ENCODE data around the gene NARS2. TPM values are rescaled to one million over a fixed set of nuclear protein-coding genes. Genes with fewer than 3 reads are reported as not detected.
A peak's percentile ranks its signal among the peaks of the same experiment; 100 is the strongest.

Gene NARS2
- total RNA-seq, 2 donors from 2014 or later: 14.3 to 21.1 TPM

DNA sequence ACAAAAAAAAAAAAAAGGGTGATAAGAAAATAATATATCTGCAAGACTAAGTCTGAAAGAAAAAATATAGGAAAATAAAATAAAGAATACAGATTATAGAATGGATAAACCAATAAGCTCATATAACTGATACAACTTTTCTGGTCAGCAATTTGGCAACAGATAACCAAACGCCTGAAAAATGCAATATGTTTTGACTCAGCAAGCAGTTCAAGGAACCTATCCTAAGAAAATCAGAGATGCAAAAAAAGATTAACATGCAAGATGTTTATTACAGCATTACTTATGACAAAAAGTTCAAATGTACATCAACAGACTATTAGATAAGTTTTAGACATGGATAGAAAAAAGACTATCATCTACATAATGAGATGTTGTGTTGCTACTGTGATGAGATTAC, 129.9 kb downstream of the NARS2 start:
- Mint-ChIP-seq H3K27ac (no peak overlapping the region), H3K9me3 (no peaks in the 10 kb centered on the region), H3K27me3 (no peaks in the 10 kb centered on the region), H3K4me1 (no peaks in the 10 kb centered on the region), H3K4me3 (no peak overlapping the region), H3K36me3 (ENCODE audit: low read depth) (peaks cover 33% of the 10 kb centered on the region)
- no peak for ATAC-seq (replicated peaks)

DNA sequence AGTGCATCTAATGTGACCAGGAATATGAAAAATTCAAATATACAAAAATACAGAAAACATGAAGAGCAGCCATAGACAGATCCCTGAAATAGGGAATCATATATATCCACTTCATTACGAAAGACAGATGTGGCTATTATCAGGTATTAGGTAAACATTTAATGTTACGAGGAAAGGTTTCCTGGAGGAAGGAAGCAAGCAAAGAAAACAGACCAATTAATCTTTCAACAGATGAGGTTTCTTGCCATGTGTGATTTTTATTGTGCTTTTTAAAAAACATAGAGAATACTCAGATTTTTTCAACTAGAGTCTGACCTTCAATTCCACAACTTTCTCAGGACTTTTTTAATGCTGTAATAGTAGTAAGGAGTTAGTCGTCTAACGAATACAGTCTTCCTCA, 132.7 kb downstream of the NARS2 start:
- Mint-ChIP-seq H3K9me3 (no peaks in the 10 kb centered on the region), H3K4me1 (no peaks in the 10 kb centered on the region), H3K4me3 (no peak overlapping the region), H3K36me3 (ENCODE audit: low read depth) (peaks cover 39% of the 10 kb centered on the region), H3K27me3 (no peaks in the 10 kb centered on the region), H3K27ac (no peak overlapping the region)
- no peak for ATAC-seq (replicated peaks)

DNA sequence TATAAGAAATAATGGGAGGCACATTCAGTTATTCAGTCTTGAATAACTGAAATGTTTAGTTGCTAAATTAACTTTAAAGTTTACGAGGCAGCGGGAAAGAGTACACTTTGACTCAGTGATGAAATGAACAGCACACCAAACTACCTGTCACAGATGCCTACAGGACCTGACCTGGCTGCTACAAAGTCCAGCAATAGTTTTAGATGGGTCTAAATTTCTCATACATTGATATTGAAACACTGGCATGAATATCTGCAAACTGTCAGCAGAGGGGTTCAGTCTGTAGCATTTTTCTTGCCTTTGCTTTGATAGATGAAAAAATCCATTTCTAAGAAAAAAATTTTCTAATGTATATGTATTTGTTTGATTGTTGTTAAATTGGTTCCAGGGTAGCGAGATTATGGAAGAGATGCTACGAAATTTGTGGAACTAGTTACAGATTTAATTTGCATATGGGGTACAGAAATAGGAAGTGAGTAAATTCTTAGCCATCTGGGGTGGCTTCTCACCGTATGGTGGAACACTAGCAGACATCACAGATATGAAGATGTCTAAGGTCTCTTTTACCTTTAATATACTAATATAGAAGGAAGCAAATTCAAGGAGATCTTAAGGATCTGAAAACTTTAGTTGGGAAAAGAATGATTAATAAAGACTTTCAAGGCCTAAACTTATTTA, 136.2 kb downstream of the NARS2 start:
- ATAC-seq (replicated peaks): no peak

GRCh38 chr11:78432956-78433355, 141.7 kb downstream of the NARS2 start:
- ATAC-seq (replicated peaks): no peak
- Mint-ChIP-seq H3K27ac (no peak overlapping the region), H3K9me3 (no peaks in the 10 kb centered on the region), H3K4me3 (no peak overlapping the region), H3K4me1 (peaks cover 6% of the 10 kb centered on the region), H3K36me3 (ENCODE audit: low read depth) (peaks cover 14% of the 10 kb centered on the region), H3K27me3 (no peaks in the 10 kb centered on the region)

More for the DNA sequence above, 136.2 kb downstream of the NARS2 start:
- no peak overlapping the region for H3K4me3 Mint-ChIP-seq
- H3K27ac Mint-ChIP-seq: no peak overlapping the region
- H3K9me3 Mint-ChIP-seq: no peaks in the 10 kb centered on the region
- peaks cover 43% of the 10 kb centered on the region for H3K36me3 Mint-ChIP-seq (ENCODE audit: low read depth)
- H3K4me1 Mint-ChIP-seq: no peaks in the 10 kb centered on the region
- no peaks in the 10 kb centered on the region for H3K27me3 Mint-ChIP-seq

DNA sequence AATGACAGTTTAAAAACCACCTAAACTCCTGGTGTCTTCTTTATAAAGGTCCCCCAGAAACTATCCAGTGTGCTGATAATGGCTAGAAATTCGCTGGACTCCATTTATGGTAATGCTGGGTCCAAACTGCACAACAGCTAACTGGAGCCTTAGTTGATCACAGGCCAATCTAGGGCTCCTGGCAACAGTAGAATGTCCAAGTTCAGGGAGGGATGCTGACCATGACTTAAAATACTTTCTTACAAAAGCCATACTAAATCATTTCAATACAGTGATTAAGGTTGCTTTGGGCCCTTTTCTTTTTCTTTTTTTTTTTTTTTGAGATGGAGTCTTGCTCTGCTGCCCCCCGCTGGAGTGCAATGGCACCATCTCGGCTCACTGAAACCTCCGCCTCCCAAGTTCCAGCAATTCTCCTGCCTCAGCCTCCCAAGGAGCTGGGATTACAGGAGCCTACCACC, 142.6 kb downstream of the NARS2 start:
- Mint-ChIP-seq H3K27me3 (no peaks in the 10 kb centered on the region), H3K36me3 (ENCODE audit: low read depth) (peaks cover 13% of the 10 kb centered on the region), H3K4me1 (peaks cover 14% of the 10 kb centered on the region), H3K9me3 (no peaks in the 10 kb centered on the region), H3K27ac (no peak overlapping the region), H3K4me3 (no peak overlapping the region)
- ATAC-seq (replicated peaks): no peak

GRCh38 chr11:78429660-78430059, 145.0 kb downstream of the NARS2 start:
- H3K36me3 Mint-ChIP-seq (ENCODE audit: low read depth): peaks cover 5% of the 10 kb centered on the region
- no peaks in the 10 kb centered on the region for H3K27me3 Mint-ChIP-seq
- ATAC-seq (replicated peaks): no peak
- no peaks in the 10 kb centered on the region for H3K9me3 Mint-ChIP-seq
- peaks cover 22% of the 10 kb centered on the region for H3K4me1 Mint-ChIP-seq
- no peak overlapping the region for H3K4me3 Mint-ChIP-seq
- no peak overlapping the region for H3K27ac Mint-ChIP-seq

DNA sequence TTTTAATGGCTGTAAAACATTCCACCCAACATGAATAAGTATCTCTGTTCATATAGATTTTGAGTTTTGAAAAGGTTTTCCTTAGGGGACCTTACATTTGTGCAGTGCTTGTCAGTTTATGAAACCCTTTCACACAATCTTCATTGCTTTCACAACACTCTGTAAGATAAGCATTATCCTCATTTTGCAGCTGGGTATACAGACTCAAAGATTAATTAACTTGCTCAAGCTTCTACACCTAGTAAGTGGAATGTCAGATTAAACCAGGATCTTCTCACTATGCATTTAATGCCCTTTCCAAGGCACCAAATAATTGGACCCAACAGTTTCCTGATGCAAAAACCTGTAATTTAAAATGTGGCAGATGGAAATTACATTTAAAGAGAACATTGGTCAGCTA, 145.5 kb downstream of the NARS2 start:
- Mint-ChIP-seq H3K27me3 (no peaks in the 10 kb centered on the region), H3K27ac (no peak overlapping the region), H3K4me1 (peaks cover 24% of the 10 kb centered on the region), H3K36me3 (ENCODE audit: low read depth) (peaks cover 5% of the 10 kb centered on the region), H3K9me3 (no peaks in the 10 kb centered on the region), H3K4me3 (no peak overlapping the region)
- ATAC-seq (replicated peaks): no peak

GRCh38 chr11:78428773-78429172, 145.9 kb downstream of the NARS2 start:
- ATAC-seq (replicated peaks): no peak
- H3K4me3 Mint-ChIP-seq: peak overlapping the region; percentile 68
- peak overlapping the region; percentile 65 for H3K27ac Mint-ChIP-seq

DNA sequence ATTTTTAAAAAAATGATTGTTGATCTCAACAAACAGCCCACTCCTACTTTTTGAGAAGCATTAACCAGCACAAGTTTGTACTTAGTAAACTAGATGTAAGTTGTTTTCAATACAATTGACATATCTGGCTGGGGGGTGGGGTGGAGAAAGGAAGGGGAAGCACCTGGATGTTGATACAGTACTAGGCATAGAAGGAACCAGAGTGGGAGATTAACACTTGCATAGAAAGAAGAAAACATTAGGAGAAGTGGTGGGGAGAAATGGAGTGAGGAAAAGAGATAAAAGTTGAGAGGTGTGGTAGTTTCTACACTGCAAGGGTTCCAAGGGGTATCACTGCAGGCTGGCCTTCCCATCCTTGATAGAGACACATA, 146.4 kb downstream of the NARS2 start:
- Mint-ChIP-seq H3K4me1 (peaks cover 24% of the 10 kb centered on the region), H3K9me3 (no peaks in the 10 kb centered on the region), H3K4me3 (peak overlapping the region; percentile 68), H3K27ac (peak overlapping the region; percentile 65), H3K27me3 (no peaks in the 10 kb centered on the region), H3K36me3 (ENCODE audit: low read depth) (peaks cover 5% of the 10 kb centered on the region)
- peak; percentile 23 for ATAC-seq (replicated peaks)

More at GRCh38 chr11:78428773-78429172, 145.9 kb downstream of the NARS2 start:
- H3K27me3 Mint-ChIP-seq: no peaks in the 10 kb centered on the region
- peaks cover 24% of the 10 kb centered on the region for H3K4me1 Mint-ChIP-seq
- H3K36me3 Mint-ChIP-seq (ENCODE audit: low read depth): peaks cover 5% of the 10 kb centered on the region
- no peaks in the 10 kb centered on the region for H3K9me3 Mint-ChIP-seq

- no peaks in the 10 kb centered on the region for H3K27me3 Mint-ChIP-seq
- H3K4me1 Mint-ChIP-seq: peaks cover 24% of the 10 kb centered on the region
- no peaks in the 10 kb centered on the region for H3K9me3 Mint-ChIP-seq
- H3K27ac Mint-ChIP-seq: peak overlapping the region; percentile 65
- H3K4me3 Mint-ChIP-seq: peak overlapping the region; percentile 68
- H3K36me3 Mint-ChIP-seq (ENCODE audit: low read depth): peaks cover 5% of the 10 kb centered on the region
- peak; percentile 83 for ATAC-seq (replicated peaks)
Measured at GRCh38 chr11:78427615-78428265, 146.9 kb downstream of the NARS2 start.

GRCh38 chr11:78426845-78427244, 147.8 kb downstream of the NARS2 start:
- H3K4me3 Mint-ChIP-seq: peak overlapping the region; percentile 68
- H3K9me3 Mint-ChIP-seq: no peaks in the 10 kb centered on the region
- peaks cover 24% of the 10 kb centered on the region for H3K4me1 Mint-ChIP-seq
- peak overlapping the region; percentile 65 for H3K27ac Mint-ChIP-seq
- ATAC-seq (replicated peaks): peak; percentile 44
- peaks cover 5% of the 10 kb centered on the region for H3K36me3 Mint-ChIP-seq (ENCODE audit: low read depth)
- H3K27me3 Mint-ChIP-seq: no peaks in the 10 kb centered on the region

GRCh38 chr11:78425399-78426070, 149.1 kb downstream of the NARS2 start:
- peaks cover 29% of the 10 kb centered on the region for H3K4me1 Mint-ChIP-seq
- H3K27ac Mint-ChIP-seq: no peak overlapping the region
- H3K36me3 Mint-ChIP-seq (ENCODE audit: low read depth): peaks cover 5% of the 10 kb centered on the region
- ATAC-seq (replicated peaks): no peak
- no peaks in the 10 kb centered on the region for H3K27me3 Mint-ChIP-seq
- H3K9me3 Mint-ChIP-seq: no peaks in the 10 kb centered on the region
- H3K4me3 Mint-ChIP-seq: no peak overlapping the region

GRCh38 chr11:78424334-78425270, 150.1 kb downstream of the NARS2 start:
- Mint-ChIP-seq H3K27me3 (no peaks in the 10 kb centered on the region), H3K9me3 (no peaks in the 10 kb centered on the region), H3K4me1 (peaks cover 29% of the 10 kb centered on the region), H3K27ac (peak overlapping the region; percentile 73), H3K36me3 (ENCODE audit: low read depth) (peaks cover 5% of the 10 kb centered on the region), H3K4me3 (peak overlapping the region; percentile 52)
- ATAC-seq (replicated peaks): no peak

GRCh38 chr11:78423241-78423640, 151.4 kb downstream of the NARS2 start:
- Mint-ChIP-seq H3K4me1 (peaks cover 33% of the 10 kb centered on the region), H3K36me3 (ENCODE audit: low read depth) (peaks cover 5% of the 10 kb centered on the region), H3K27ac (no peak overlapping the region), H3K9me3 (no peaks in the 10 kb centered on the region), H3K27me3 (peaks cover 13% of the 10 kb centered on the region), H3K4me3 (no peak overlapping the region)
- no peak for ATAC-seq (replicated peaks)

Data from activated T-helper 17 cell treated with anti-CD3 and anti-CD28 coated beads, Interleukin-2, amount 50 U/mL, for 72 hours (primary cell).